K562 (cell line): ENCODE data around the gene TUBA1A. TPM values are rescaled to one million over a fixed set of nuclear protein-coding genes. Genes with fewer than 3 reads are reported as not detected.

Experiments
- ATAC-seq: fragments of 200-7000 bp; cut with Tn5 transposase; 3 replicates; pipeline ENCODE4 v1.9.1; 2020; ENCODE audit warnings: moderate library complexity
- Bru-seq: library from RNA; stranded (reverse); fragments of 400-500 nt; gene quantifications from one replicate; lab custom pipeline; 2021; lab: Mats Ljungman, UMichigan
- BruChase-seq, 2 experiments: library from RNA; stranded (reverse); fragments of 400-500 nt; gene quantifications; one replicate each; lab custom pipeline; 2021; lab: Mats Ljungman, UMichigan
- BruUV-seq: library from RNA; stranded (reverse); fragments of 400-500 nt; replicated peaks from 2 replicates; lab custom pipeline; 2021; lab: Mats Ljungman, UMichigan
- CTCF ChIA-PET: fragments of 300-600 bp; formaldehyde crosslinking; extraction: SDS; loops from one replicate; lab custom pipeline; 2021; ENCODE audit warnings: low intra/inter-chr PET ratio; lab: Yijun Ruan, JAX
- POLR2A ChIA-PET: fragments of 300-600, 350-650 bp; sonication (Branson Sonifier 250); formaldehyde crosslinking; extraction: SDS; loops from one replicate; lab custom pipeline; 2021; ENCODE audit warnings: antibody characterized with exemption, inconsistent platforms; lab: Yijun Ruan, JAX
- DNase-seq, 4 experiments: peaks; one replicate each; pipeline versions ENCODE4 v3.0.0 to v3.0.0-alpha.2; 2011 to 2018; ENCODE audit warnings: low spot score in 3 of 4, mixed read lengths in 3 of 4; ENCODE audit errors: extremely low read depth in 1 of 4
- FAIRE-seq: peaks from 2 replicates; lab custom pipeline; 2011; peaks lifted over from hg19 to GRCh38; lab: Jason Lieb, UNC
- H2AFZ ChIP-seq: 2 replicates; pipeline ENCODE4 v1.6.0; 2011; ENCODE audit warnings: low read depth, low read length, control low read depth, inconsistent platforms
- H3K27ac ChIP-seq: fragments of 200-600 bp; 3 replicates; pipeline ENCODE4 v1.8.0; 2011; ENCODE audit warnings: low read depth, mild to moderate bottlenecking, control low read depth, inconsistent platforms, low read length, moderate library complexity, mixed read lengths; ENCODE audit errors: extremely low read depth
- H3K27me3 ChIP-seq, 2 experiments: fragments of 300-600 bp in 1 of 2; 2 replicates in 1 of 2; 3 replicates in 1 of 2; pipeline versions ENCODE4 v1.6.0 to v1.8.0; 2011; ENCODE audit warnings: inconsistent platforms in 2 of 2, low read length in 2 of 2, mild to moderate bottlenecking in 1 of 2, mixed read lengths in 1 of 2, moderate library complexity in 1 of 2; ENCODE audit not compliant: control insufficient read depth in 2 of 2, insufficient read depth in 2 of 2
- H3K36me3 ChIP-seq: fragments of 300-600 bp; 3 replicates; pipeline ENCODE4 v1.8.0; 2011; ENCODE audit warnings: mild to moderate bottlenecking, low read length, inconsistent platforms; ENCODE audit not compliant: control insufficient read depth, insufficient read depth
- H3K4me1 ChIP-seq, 2 experiments: fragments of 200-600 bp in 1 of 2; replicated peaks in 1 of 2; 2 replicates in 1 of 2; 3 replicates in 1 of 2; pipeline versions ENCODE4 v1.5.1 to v1.8.0; 2011; ENCODE audit warnings: inconsistent platforms in 2 of 2, low read length in 2 of 2, mild to moderate bottlenecking in 1 of 2, mixed read lengths in 1 of 2, moderate library complexity in 1 of 2; ENCODE audit not compliant: control insufficient read depth in 2 of 2, insufficient read depth in 2 of 2
- H3K4me2 ChIP-seq: 2 replicates; pipeline ENCODE4 v1.6.1; 2011; ENCODE audit warnings: low read length, control low read depth, inconsistent platforms, mixed read lengths; ENCODE audit not compliant: insufficient read depth
- H3K4me3 ChIP-seq: fragments of 200-600 bp; sonication (generic), shearing (Covaris generic); 2 replicates; pipeline ENCODE4 v1.5.1; 2016; ENCODE audit warnings: control low read depth, inconsistent platforms
- H3K79me2 ChIP-seq: fragments of 200-600 bp; 3 replicates; pipeline ENCODE4 v1.8.0; 2011; ENCODE audit warnings: low read length, inconsistent platforms; ENCODE audit not compliant: control insufficient read depth, insufficient read depth
- H3K9ac ChIP-seq, 2 experiments: 2 replicates each; pipeline versions ENCODE4 v1.6.0 to v1.6.1; 2011; ENCODE audit warnings: low read depth in 2 of 2, low read length in 2 of 2, control low read depth in 1 of 2, inconsistent platforms in 1 of 2, mild to moderate bottlenecking in 1 of 2, mixed read lengths in 1 of 2; ENCODE audit not compliant: insufficient read depth in 1 of 2
- H3K9me1 ChIP-seq: one replicate; pipeline ENCODE4 v1.6.0; 2011; ENCODE audit warnings: inconsistent platforms, mild to moderate bottlenecking, low read length, moderate library complexity; ENCODE audit not compliant: control insufficient read depth, insufficient read depth
- H3K9me3 ChIP-seq: replicated peaks from 2 replicates; pipeline ENCODE4 v1.5.1; 2011; ENCODE audit warnings: low read depth, low read length, inconsistent platforms; ENCODE audit not compliant: control insufficient read depth, insufficient read depth
- H4K20me1 ChIP-seq: replicated peaks from 2 replicates; pipeline ENCODE4 v1.6.1; 2011; ENCODE audit warnings: low read length, inconsistent platforms, mixed read lengths; ENCODE audit not compliant: control insufficient read depth, insufficient read depth
- BRF1 ChIP-seq: IDR thresholded peaks from 3 replicates; pipeline ENCODE4 v1.6.1; 2011; ENCODE audit warnings: borderline replicate concordance, mild to moderate bottlenecking; ENCODE audit not compliant: insufficient read length; ENCODE audit errors: extremely low read depth
- HLTF ChIP-seq: fragments of 450-650 bp; IDR thresholded peaks from 2 replicates; pipeline ENCODE4 v1.6.1; 2016
- HNRNPK ChIP-seq: fragments of 200-400 bp; formaldehyde crosslinking; IDR thresholded peaks from one replicate; pipeline ENCODE4 v1.6.1; 2018; ENCODE audit warnings: mild to moderate bottlenecking, low read depth, low read length; ENCODE audit not compliant: poor library complexity, severe bottlenecking
- HSF4 ChIP-seq: fragments of 250-450 bp; sonication (Bioruptor Pico); IDR thresholded peaks from 2 replicates; pipeline ENCODE4 v2.1.2; 2022; ENCODE audit warnings: mild to moderate bottlenecking, moderate library complexity, borderline replicate concordance
- JUNB ChIP-seq: fragments of 450-650 bp; formaldehyde crosslinking; conservative IDR thresholded peaks from 2 replicates; pipeline ENCODE4 v1.4.0; 2020; ENCODE audit warnings: mild to moderate bottlenecking
- PKNOX1 ChIP-seq: fragments of 450-650 bp; IDR thresholded peaks from 2 replicates; pipeline ENCODE4 v1.6.1; 2016
- RAD51 ChIP-seq: fragments of 450-650 bp; IDR thresholded peaks from 2 replicates; pipeline ENCODE4 v1.7.1; 2016; ENCODE audit warnings: low read depth, mild to moderate bottlenecking, borderline replicate concordance
- WHSC1 ChIP-seq: IDR thresholded peaks from one replicate; pipeline ENCODE4 v1.6.1; 2012; ENCODE audit warnings: low read length, control low read depth, inconsistent platforms
- XRCC4 ChIP-seq: IDR thresholded peaks from one replicate; pipeline ENCODE4 v1.6.1; 2011; ENCODE audit not compliant: insufficient read depth, insufficient read length; ENCODE audit errors: extremely low read depth
- ZBTB1 ChIP-seq: sonication (generic); formaldehyde crosslinking; IDR thresholded peaks from 2 replicates; pipeline ENCODE4 v1.8.1; 2023; ENCODE audit warnings: missing genetic modification reagents, low read depth, mild to moderate bottlenecking, borderline replicate concordance
- ZNF609 ChIP-seq: sonication (generic); formaldehyde crosslinking; IDR thresholded peaks from 2 replicates; pipeline ENCODE4 v1.8.1; 2023; ENCODE audit warnings: missing genetic modification reagents, mild to moderate bottlenecking, borderline replicate concordance
- WGBS: fragments of 100-300 bp; shearing (Covaris generic); methylation state at CpG from one replicate; pipeline ENCODE4 v1.1.6; 2016; ENCODE audit warnings: low coverage, mixed read lengths; ENCODE audit not compliant: insufficient coverage; ENCODE audit errors: missing lambda C conversion rate; 5-methylcytosine and 5-hydroxymethylcytosine counted together
- in situ Hi-C: fragments of 300-500 bp; cut with MboI; formaldehyde crosslinking; loops from 4 replicates; pipeline ENCODE4 v1.15.0; 2018; ENCODE audit warnings: inconsistent platforms, mixed read lengths
- intact Hi-C: fragments of 100-400 bp; cut with micrococcal nuclease; formaldehyde crosslinking; loops from 2 replicates; pipeline ENCODE4 v1.14.2; 2022
- long read RNA-seq, 3 experiments: library from polyadenylated mRNA in 2 of 3; library from RNA in 1 of 3; unstranded in 2 of 3; stranded (forward) in 1 of 3; transcript quantifications; one replicate each; pipeline ENCODE4 v2.0.0, GENCODE V29; 2019 to 2022
- polyA minus RNA-seq, 3 experiments: library from RNA; depleted of rRNA, polyadenylated mRNA; stranded (reverse); fragments of >200 nt; gene quantifications; 2 replicates each; pipeline ENCODE4 v1.2.3, GENCODE V29; 2011
- polyA plus RNA-seq, 8 experiments: library from polyadenylated mRNA; depleted of rRNA in 4 of 8; stranded (reverse) in 5 of 8; unstranded in 3 of 8; fragments of >200 nt; fragmentation: Nextera tagmentation in 2 of 8; fragmentation: Illumina TruSeq in 1 of 8; extraction: Ambion mirVana in 2 of 8; extraction: Trizol in 1 of 8; gene quantifications; 2 replicates each; pipeline versions ENCODE4 v1.2.1 to v1.2.3, GENCODE V29; 2011 to 2014; ENCODE audit warnings: inconsistent platforms in 1 of 8, missing spikeins in 1 of 8
- total RNA-seq, 7 experiments: library from RNA; depleted of rRNA in 6 of 7; stranded (reverse); fragments of >200 nt in 6 of 7; fragmentation: Illumina TruSeq in 2 of 7; extraction: Trizol in 2 of 7; gene quantifications; 2 replicates each; pipeline versions ENCODE4 v1.2.1 to v1.2.3, GENCODE V29; 2011 to 2021; ENCODE audit warnings: low replicate concordance in 1 of 7

Gene TUBA1A
- 9.3 and 22.8 TPM in 2 replicates for total RNA-seq (2011; cell fraction: chromatin; rRNA removed; ENCODE audit: low replicate concordance)
- total RNA-seq (2011; cell fraction: nucleolus; rRNA removed) = 15.7 and 17.7 TPM in 2 replicates
- 10.5 and 14.7 TPM in 2 replicates for total RNA-seq (2011; cell fraction: nucleoplasm; rRNA removed)
- total RNA-seq (2014; rRNA removed) (9.6 and 10.2 TPM in 2 replicates), total RNA-seq (2014; rRNA removed; fragmentation: Illumina TruSeq; extraction: Trizol) (7.1 and 7.4 TPM in 2 replicates), total RNA-seq (2015; rRNA removed; fragmentation: Illumina TruSeq; extraction: Trizol) (11.5 and 11.9 TPM in 2 replicates), total RNA-seq (2021) (7.7 and 8.6 TPM in 2 replicates), polyA plus RNA-seq (2011; rRNA removed) (45.1 and 161 TPM in 2 replicates), polyA plus RNA-seq (2014; fragmentation: Illumina TruSeq; extraction: Trizol) (16.3 and 18.8 TPM in 2 replicates), polyA plus RNA-seq (2014; fragmentation: Nextera tagmentation; extraction: Ambion mirVana) (10 to 100 TPM; 23.7 to 24.2 TPM), polyA plus RNA-seq (2014; rRNA removed) (11.7 and 13.9 TPM in 2 replicates), polyA minus RNA-seq (2011; rRNA and poly(A)+ RNA removed) (35.5 and 78.6 TPM in 2 replicates), Bru-seq, nascent RNA (percentile 50 among the genes with signal in this experiment), BruChase-seq, experiment 1, labeled RNA remaining after a 2-hour chase (percentile 55 among the genes with signal in this experiment), BruChase-seq, experiment 2, labeled RNA remaining after a 6-hour chase (percentile 64 among the genes with signal in this experiment)
- 70.9 and 239 TPM in 2 replicates for polyA plus RNA-seq (2011; cell fraction: cytosol; rRNA removed)
- 21.0 and 76.7 TPM in 2 replicates for polyA plus RNA-seq (2011; cell fraction: nucleus; rRNA removed)
- 27.7 and 59.0 TPM in 2 replicates for polyA plus RNA-seq (2012)
- 12.4 and 33.4 TPM in 2 replicates for polyA minus RNA-seq (2011; cell fraction: cytosol; rRNA and poly(A)+ RNA removed)
- polyA minus RNA-seq (2011; cell fraction: nucleus; rRNA and poly(A)+ RNA removed) = 6.2 and 22.2 TPM in 2 replicates
- long read RNA-seq, experiment 1, transcript TUBA1A-202 (4 exons, 1,915 nt) = major isoform, 6 of 8 reads
- long read RNA-seq, experiment 1, partial matches to known transcripts = 0 of 8 reads
- long read RNA-seq, experiment 1, other reads (novel, unspliced or antisense) = 2 of 8 reads
- long read RNA-seq, experiment 2, transcript TUBA1A-202 (4 exons, 1,915 nt) = major isoform, 9 of 16 reads
- long read RNA-seq, experiment 2, partial matches to known transcripts = 0 of 16 reads
- long read RNA-seq, experiment 2, other reads (novel, unspliced or antisense) = 4 of 16 reads
- long read RNA-seq, experiment 3, transcript TUBA1A-202 (4 exons, 1,915 nt) = major isoform, 5 of 7 reads
- long read RNA-seq, experiment 3, partial matches to known transcripts = 0 of 7 reads
- long read RNA-seq, experiment 3, other reads (novel, unspliced or antisense) = 1 of 7 reads

GRCh38 chr12:49188916-49189367 lies at the start of gene TUBA1A:
TSS of gene TUBA1A (minus strand) at chr12:49189080. CDS start at chr12:49188979, 101 bp downstream.
- Histone ChIP-seq H3K9ac (peak within 1 kb of the TSS; percentile 55 to 90), H3K9me3 (no peaks in the 10 kb centered on the region), H3K9me1 (no peaks in the 10 kb centered on the region), H3K79me2 (no peaks in the 10 kb centered on the region), H2AFZ (peak within 1 kb of the TSS; percentile 92), H3K27me3 (no peaks in the 10 kb centered on the region), H4K20me1 (no peaks in the 10 kb centered on the region), H3K4me3 (peak within 1 kb of the TSS; percentile 86), H3K36me3 (no peaks in the 10 kb centered on the region), H3K4me2 (peak within 1 kb of the TSS; percentile 84), H3K4me1 (peaks cover 3 to 16% of the 10 kb centered on the region in 2 experiments), H3K27ac (peak within 1 kb of the TSS; percentile 37; the same call in 2 of the 3 replicates)
- ATAC-seq (peak; percentile 82), FAIRE-seq (no peak), DNase-seq (peak; percentile 53 to 73 (median 65))
- BruUV-seq = no TSS peak
- CTCF ChIA-PET = no interaction called here
- WGBS = 1% methylated on average over 23 of the region's 26 CpGs
- intact Hi-C loops = loop anchor here (2.0 kb wide), 3 partner anchors 28 to 58 kb away; partner anchors contain the start of gene TUBA1B
- POLR2A ChIA-PET = interaction anchor here (0.6 to 2.6 kb wide), 9 partner anchors 9 to 742 kb away, joined by 3 to 19 read pairs (median 3); partner anchors contain the start of gene TUBA1B
- in situ Hi-C loops = no loop called here
- TF ChIP-seq HLTF (no peak), BRF1 (no peak), RAD51 (no peak), HSF4 (CRISPR knock-in tag) (no peak), HNRNPK (no peak), PKNOX1 (peak; percentile 45; the same call in 1 of the 2 replicates), ZBTB1 (CRISPR knock-in tag) (no peak), XRCC4 (no peak), ZNF609 (CRISPR knock-in tag) (no peak), WHSC1 (no peak), JUNB (CRISPR knock-in tag) (no peak)
